T-helper 1 cell treated with Interleukin-12 subunit alpha and Interleukin-12 subunit beta and Interleukin-4 antibody, amounts not matched to agents 30 μg/mL and 1 μg/mL, for 36 hours (primary cell): ENCODE measurements around the gene LRRC9.

Experiments used
- H3K27ac Mint-ChIP-seq: one replicate; pipeline ENCODE4 v1.8.0; 2021; ENCODE audit warnings: mild to moderate bottlenecking, mixed read lengths
- H3K27me3 Mint-ChIP-seq: one replicate; pipeline ENCODE4 v1.8.0; 2021; ENCODE audit warnings: low read depth, mixed read lengths
- H3K36me3 Mint-ChIP-seq: one replicate; pipeline ENCODE4 v1.8.0; 2021; ENCODE audit warnings: low read depth, mixed read lengths
- H3K4me1 Mint-ChIP-seq: one replicate; pipeline ENCODE4 v1.8.0; 2021; ENCODE audit warnings: low read depth, mixed read lengths
- H3K4me3 Mint-ChIP-seq: one replicate; pipeline ENCODE4 v1.8.0; 2021; ENCODE audit warnings: mild to moderate bottlenecking, moderate library complexity, mixed read lengths
- H3K9me3 Mint-ChIP-seq: one replicate; pipeline ENCODE4 v1.8.0; 2021; ENCODE audit warnings: mixed read lengths

LRRC9 gene

DNA sequence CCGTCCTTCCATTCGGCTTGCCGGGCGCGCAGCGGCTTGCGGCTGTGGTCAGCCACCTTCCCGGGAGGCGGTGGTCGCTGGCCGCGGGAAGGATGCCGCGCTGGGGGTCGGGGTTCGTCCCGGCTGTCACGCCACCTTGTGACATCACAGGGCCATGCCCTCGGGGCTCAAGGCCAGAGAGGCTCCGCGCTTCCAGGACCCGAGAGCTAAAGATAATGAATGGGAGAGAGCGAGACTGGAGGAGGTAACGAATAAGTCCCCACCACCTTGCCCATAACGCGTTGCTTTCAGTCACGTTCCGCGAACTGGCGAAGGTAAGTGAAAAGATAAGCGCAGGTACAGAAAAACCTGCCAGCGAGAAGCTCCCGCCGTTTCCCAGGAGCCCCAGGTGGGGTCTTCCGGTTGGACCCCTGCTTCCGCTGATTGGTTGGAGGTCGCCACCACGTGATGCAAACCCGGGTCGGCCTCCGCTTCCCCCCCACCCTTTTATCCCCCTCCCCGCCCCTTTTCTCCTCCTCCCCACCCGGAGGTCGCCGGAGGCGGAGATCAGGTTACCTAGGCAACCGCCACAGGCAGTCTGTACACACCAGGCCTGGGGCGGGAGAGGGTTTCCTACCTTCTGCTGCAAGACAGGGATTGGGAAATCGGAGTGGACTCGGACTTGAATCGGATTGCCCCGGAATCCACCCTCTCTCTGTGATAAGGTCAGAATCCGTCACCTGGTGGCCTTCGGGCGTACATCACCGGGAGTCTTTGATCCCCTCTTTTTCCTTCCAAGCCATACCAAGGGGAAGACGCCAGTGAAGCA lies at the start of gene LRRC9:
TSS of gene LRRC9 (plus strand) at position 575 of the 808 bp plus-strand sequence.
- Mint-ChIP-seq H3K27ac (no peak within 1 kb of the TSS), H3K4me3 (peak within 1 kb of the TSS; percentile 49), H3K9me3 (no peaks in the 10 kb centered on the region), H3K27me3 (peaks cover 39% of the 10 kb centered on the region), H3K36me3 (no peaks in the 10 kb centered on the region), H3K4me1 (peaks cover 1% of the 10 kb centered on the region)

DNA sequence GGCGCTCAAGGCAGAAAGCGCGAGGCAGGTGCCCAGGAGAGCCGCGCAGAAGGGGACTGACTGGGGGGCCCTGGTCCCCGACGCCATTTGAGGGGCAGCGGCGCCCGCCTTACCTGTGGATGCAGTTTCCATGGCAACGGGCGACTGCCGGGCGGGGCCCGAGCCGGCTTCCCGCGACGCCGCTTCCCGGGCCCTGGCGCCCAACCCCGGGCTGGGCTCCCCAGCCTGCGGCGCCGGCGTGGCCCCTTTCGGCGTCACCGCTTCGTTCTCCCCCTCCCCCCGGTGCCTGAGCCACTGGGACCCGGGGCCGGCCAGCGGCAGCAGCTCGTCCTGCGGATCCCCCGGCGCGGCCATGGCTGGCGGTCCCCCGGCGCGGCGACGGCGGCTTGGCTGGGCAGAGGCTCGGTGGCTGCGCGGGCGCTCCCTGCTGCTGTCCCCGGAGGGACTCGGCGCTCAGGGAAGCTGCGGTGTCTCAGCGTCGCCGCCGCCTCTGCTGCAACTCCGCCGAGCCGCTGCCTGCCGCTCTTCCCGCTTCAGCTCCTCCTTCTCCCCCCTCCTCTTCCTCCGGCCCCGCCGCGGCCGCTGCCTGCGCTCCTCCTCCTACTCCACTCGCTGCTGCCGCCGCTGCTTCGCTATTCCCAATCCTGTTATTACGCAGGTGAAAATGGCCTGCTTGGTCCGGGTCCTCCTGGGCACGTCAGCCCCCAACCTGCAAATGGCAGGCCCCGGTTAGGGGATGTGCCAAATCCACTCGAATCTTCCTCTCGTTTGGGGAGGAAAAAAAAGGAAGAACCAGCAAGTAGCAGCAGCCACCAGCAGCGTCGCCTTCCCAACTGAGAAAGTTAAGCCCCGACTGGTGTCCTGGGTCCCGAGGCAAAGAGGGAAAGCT lies 49.4 kb upstream of the LRRC9 start, which contains the start of gene RTN1:
TSS of gene RTN1 (minus strand) at position 500 of the 889 bp plus-strand sequence. CDS start at position 354, 146 bp downstream.
- Mint-ChIP-seq H3K9me3 (no peaks in the 10 kb centered on the region), H3K36me3 (peaks cover 3% of the 10 kb centered on the region), H3K4me3 (peak within 1 kb of the TSS; percentile 87), H3K27me3 (peaks cover 64% of the 10 kb centered on the region), H3K27ac (no peak within 1 kb of the TSS), H3K4me1 (peaks cover 6% of the 10 kb centered on the region)

DNA sequence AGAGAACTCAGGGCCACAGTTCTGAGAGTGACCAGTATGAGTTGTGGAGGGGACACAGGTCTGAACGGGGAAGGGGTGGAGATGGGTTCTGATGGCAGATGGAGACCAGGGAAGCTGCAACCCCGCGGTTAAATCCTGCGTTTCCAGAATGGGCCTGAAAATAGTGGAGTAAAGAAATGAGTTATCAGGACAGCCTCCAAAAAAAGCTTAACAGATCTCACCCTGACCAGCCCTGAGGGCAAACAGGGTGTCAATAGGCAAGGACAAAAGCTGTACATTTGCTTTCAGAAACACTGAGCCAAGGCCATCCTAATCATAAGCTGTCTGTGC lies 48.8 kb upstream of the LRRC9 start:
- Mint-ChIP-seq H3K27ac (no peak overlapping the region), H3K4me1 (peaks cover 6% of the 10 kb centered on the region), H3K27me3 (peaks cover 60% of the 10 kb centered on the region), H3K9me3 (no peaks in the 10 kb centered on the region), H3K36me3 (peaks cover 3% of the 10 kb centered on the region), H3K4me3 (peak overlapping the region; percentile 87)

DNA sequence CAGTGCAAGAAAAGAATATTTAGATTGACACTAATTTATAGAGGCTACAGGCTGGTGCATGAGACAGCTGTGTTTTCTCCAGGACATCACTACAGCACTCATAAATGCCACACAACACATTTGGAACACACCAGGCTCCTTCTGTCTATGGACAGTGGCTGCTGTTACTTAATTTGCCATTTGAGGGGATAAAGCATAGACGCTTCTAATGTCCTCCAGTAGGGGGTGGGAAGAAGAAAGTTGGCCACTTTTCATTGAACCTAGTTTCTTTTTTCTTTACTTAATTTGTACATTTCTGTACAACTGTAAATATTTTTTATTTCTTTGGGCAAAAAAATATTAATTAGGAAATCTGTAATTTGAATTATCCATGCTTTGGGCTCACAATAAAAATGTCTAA lies 37.0 kb upstream of the LRRC9 start:
- H3K9me3 Mint-ChIP-seq, result no peaks in the 10 kb centered on the region
- H3K27ac Mint-ChIP-seq, result no peak overlapping the region
- no peaks in the 10 kb centered on the region for H3K36me3 Mint-ChIP-seq
- no peak overlapping the region for H3K4me3 Mint-ChIP-seq
- H3K4me1 Mint-ChIP-seq, result no peaks in the 10 kb centered on the region
- peaks cover 20% of the 10 kb centered on the region for H3K27me3 Mint-ChIP-seq

DNA sequence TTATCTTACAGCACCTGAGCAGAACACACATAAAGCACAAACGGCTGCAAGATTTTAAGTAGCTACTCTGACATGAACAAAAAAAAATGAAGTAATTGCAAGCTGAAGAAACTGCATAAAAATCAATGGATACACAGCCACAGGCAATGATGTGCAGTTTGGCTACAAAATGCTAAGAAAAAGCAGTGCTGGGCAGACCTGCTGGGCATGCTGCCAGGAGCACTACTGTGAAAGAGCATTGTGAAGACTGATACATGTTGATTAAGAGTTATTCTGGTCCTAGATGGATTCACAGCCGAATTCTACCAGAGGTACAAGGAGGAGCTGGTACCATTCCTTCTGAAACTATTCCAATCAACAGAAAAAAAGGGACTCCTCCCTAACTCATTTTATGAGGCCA lies 29.3 kb upstream of the LRRC9 start:
- Mint-ChIP-seq H3K27me3 (peaks cover 14% of the 10 kb centered on the region), H3K4me1 (no peaks in the 10 kb centered on the region), H3K4me3 (no peak overlapping the region), H3K27ac (no peak overlapping the region), H3K9me3 (no peaks in the 10 kb centered on the region), H3K36me3 (no peaks in the 10 kb centered on the region)

DNA sequence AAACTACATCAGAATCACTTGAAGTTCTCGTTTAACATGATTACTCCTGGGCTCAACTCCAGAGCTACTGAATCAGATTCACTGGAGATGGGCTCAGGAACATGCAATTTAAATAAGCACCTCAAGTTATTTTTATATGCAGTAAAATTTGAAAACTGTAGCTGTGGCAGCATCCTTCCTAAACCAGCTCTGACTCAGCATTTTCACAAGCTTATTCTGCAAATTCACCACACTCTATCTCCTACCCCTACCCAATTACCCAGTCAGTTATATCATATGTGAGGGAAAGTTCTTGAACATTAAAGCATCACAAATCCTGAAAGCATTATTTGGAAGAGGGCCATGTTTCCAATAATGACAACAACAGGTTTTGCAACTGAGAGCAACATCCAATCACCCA lies 24.2 kb upstream of the LRRC9 start:
- H3K27ac Mint-ChIP-seq, result no peak overlapping the region
- H3K4me1 Mint-ChIP-seq, result no peaks in the 10 kb centered on the region
- H3K36me3 Mint-ChIP-seq, result no peaks in the 10 kb centered on the region
- H3K9me3 Mint-ChIP-seq, result no peaks in the 10 kb centered on the region
- no peak overlapping the region for H3K4me3 Mint-ChIP-seq
- peaks cover 11% of the 10 kb centered on the region for H3K27me3 Mint-ChIP-seq

DNA sequence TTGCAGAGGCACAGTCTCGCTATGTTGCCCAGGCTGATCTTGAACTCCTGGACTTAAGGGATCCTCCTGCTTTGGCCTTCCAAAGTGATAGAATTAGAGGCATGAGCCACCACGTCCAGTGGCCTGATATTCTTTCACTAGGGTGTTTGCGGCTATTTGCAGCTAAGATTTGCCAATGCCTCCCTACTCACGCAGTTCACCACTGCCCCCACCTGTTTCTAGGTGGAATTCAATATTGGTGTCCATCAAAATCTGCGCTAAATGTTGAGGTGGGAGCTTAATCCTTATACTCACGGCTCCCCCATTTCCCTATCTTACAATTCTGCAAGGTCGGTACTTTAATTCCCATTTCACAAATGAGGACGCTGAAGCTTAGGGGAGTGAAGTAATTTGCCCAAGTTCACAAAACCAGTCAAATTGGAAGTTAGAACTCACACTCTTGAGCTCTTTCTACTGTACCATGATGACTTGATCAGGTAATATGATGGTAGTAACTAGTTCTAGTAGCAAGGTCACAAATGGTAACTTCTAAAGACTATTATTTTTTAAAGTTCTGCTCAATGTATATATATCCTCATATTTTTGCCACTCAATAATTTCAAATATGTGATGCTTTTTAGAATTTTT lies 22.1 kb upstream of the LRRC9 start:
- no peak overlapping the region for H3K4me3 Mint-ChIP-seq
- no peaks in the 10 kb centered on the region for H3K4me1 Mint-ChIP-seq
- H3K27ac Mint-ChIP-seq, result no peak overlapping the region
- H3K27me3 Mint-ChIP-seq, result peaks cover 11% of the 10 kb centered on the region
- no peaks in the 10 kb centered on the region for H3K9me3 Mint-ChIP-seq
- no peaks in the 10 kb centered on the region for H3K36me3 Mint-ChIP-seq

DNA sequence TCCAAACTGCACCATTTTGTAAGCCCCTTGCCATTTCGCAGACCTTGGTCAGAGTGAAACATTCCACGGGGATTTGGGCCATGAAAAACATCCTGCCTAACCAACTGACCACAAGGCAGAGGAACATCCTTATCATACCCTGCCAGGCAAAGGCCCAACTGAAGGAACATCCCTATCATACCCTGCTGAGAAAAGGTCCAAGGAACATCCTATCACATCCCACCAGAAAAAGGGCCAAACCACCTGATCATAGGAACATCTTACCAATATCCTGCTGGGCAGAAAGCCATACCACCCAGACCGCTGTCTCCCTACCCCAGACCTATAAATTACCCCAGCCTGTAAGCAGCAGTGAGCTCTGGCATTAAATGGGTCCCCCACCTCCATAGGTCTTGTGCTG lies 19.4 kb upstream of the LRRC9 start:
- Mint-ChIP-seq H3K9me3 (no peaks in the 10 kb centered on the region), H3K27me3 (peaks cover 11% of the 10 kb centered on the region), H3K36me3 (no peaks in the 10 kb centered on the region), H3K27ac (no peak overlapping the region), H3K4me3 (no peak overlapping the region), H3K4me1 (no peaks in the 10 kb centered on the region)

DNA sequence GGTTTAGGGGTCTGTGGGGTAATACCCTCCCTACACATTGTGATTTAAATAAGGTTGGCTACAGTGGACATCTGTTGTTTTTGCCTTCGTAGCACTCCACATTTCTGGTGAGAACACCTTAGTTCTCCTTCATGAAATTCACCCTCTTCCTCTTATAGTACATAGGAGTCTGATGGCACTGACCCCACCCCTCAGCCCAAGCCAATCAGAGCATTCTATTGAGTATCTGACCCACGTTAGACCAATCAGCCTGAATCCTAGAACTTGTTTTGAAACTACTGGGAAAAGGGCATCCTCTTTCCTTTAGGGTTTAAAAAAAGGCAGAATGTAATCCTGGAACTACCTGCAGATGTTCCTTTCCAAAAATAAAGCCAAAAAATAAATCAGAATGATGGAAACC lies 15.8 kb upstream of the LRRC9 start:
- H3K27ac Mint-ChIP-seq, result no peak overlapping the region
- H3K36me3 Mint-ChIP-seq, result no peaks in the 10 kb centered on the region
- H3K4me3 Mint-ChIP-seq, result no peak overlapping the region
- H3K9me3 Mint-ChIP-seq, result no peaks in the 10 kb centered on the region
- H3K4me1 Mint-ChIP-seq, result no peaks in the 10 kb centered on the region
- H3K27me3 Mint-ChIP-seq, result no peaks in the 10 kb centered on the region

DNA sequence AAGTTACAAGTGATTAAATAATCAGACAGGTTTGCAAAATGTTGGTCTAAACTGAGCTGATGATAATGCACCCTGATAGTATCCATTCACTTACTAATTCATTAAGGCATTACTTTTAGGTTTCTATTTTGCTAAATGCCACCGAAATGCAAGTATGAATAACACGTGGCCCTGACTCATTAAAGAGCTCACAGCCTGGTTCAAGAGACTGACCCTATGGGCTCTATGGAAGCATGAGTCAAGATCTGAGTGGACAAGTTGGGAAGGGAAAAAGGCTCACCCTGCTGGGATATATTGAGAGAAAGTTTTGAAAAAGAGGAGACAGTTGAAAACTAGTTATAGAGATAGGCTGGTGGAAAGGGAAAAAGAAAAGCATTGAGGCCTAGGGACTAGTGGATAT lies 14.8 kb upstream of the LRRC9 start:
- Mint-ChIP-seq H3K9me3 (no peaks in the 10 kb centered on the region), H3K4me3 (no peak overlapping the region), H3K4me1 (no peaks in the 10 kb centered on the region), H3K36me3 (no peaks in the 10 kb centered on the region), H3K27me3 (no peaks in the 10 kb centered on the region), H3K27ac (no peak overlapping the region)

DNA sequence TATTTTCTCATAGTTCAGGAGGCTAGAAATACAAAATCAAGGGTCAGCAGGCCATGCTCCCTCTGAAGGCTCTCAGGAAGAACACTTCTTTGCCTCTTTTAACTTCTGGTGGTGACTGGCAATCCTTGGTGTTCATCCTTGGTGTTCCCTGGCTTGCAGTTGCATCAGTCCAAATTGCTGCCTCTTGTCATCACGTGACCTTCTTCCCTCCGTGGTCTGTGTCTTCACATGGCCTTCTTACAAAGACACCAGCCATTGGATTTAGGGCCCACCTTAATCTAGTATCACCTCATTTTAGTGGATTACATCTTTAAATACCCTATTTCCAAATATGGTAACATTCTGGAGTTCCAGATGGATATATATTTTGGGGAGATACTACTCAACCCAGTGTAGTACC lies 7.5 kb upstream of the LRRC9 start:
- Mint-ChIP-seq H3K4me1 (no peaks in the 10 kb centered on the region), H3K9me3 (no peaks in the 10 kb centered on the region), H3K36me3 (no peaks in the 10 kb centered on the region), H3K27me3 (peaks cover 4% of the 10 kb centered on the region), H3K27ac (no peak overlapping the region), H3K4me3 (no peak overlapping the region)

DNA sequence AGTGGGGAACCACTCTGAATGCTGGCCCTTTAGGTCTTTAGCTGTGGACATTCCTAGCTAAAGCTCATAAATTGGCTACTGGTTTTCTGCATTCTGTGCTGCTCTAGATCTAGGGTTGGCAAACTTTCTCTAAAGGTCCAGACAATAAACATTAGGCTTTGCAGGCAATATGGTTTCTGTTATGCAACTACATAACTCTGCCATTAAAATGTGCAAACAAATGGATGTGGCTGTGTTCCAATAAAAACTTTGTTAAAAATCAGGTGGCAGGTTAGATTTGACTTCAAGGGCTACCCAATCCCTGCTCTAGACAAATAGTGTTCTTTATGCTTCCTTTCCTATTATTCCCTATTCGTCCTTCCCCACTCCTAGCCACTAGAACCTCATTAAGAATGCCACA lies 6.8 kb upstream of the LRRC9 start:
- Mint-ChIP-seq H3K9me3 (no peaks in the 10 kb centered on the region), H3K27me3 (peaks cover 6% of the 10 kb centered on the region), H3K4me3 (no peak overlapping the region), H3K4me1 (no peaks in the 10 kb centered on the region), H3K27ac (no peak overlapping the region), H3K36me3 (no peaks in the 10 kb centered on the region)

DNA sequence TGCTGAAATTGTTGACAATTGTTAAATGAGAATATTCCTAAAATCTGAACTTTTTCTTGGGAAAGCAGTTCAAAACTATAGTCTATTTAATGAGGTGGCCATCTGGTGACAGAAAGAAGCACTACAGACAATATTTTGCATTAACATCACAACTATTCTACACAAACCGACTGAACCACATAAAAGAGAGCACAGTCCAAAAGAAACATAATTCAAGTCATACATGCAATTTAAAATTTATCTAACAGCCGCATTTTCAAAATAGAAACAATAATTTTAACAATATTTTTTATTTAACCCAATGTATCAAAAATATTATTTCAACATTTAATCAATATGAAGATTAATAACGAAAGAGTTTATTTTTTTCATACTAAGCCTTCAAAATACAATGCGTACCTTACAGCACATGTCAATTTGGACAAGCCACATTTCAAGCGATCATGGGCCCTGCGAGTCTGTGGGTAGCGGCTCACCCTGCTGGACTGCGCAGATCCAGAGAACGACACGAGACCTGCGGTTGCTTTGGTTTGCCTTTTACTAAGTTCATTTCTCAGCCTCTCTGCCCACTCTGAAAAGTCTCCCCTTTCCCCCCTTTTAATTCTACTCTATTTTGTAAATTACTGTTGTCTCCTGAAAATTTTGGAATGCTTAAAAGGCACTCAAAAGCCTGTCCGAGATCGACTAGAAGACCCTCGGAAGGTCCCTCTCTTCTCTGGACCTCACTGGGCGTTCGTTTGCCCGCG lies 947 bp upstream of the LRRC9 start:
- no peak overlapping the region for H3K27ac Mint-ChIP-seq
- peaks cover 39% of the 10 kb centered on the region for H3K27me3 Mint-ChIP-seq
- H3K36me3 Mint-ChIP-seq, result no peaks in the 10 kb centered on the region
- peak overlapping the region; percentile 49 for H3K4me3 Mint-ChIP-seq
- no peaks in the 10 kb centered on the region for H3K9me3 Mint-ChIP-seq
- H3K4me1 Mint-ChIP-seq, result peaks cover 1% of the 10 kb centered on the region

DNA sequence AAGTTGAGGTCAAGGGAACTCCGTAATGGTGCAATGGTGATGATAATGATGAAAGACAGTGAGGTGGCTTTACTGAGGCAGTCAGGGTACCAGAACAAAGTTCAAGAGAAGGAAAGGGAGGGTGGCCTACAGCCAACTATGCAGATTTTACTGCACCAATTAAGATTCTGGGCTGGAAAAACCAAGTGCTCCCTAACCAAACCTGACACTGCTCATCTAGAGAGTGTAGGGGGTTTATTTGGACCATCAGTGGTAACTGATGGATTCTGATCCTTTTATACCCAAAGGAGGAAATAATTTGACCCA lies 387 bp downstream of the LRRC9 start:
- Mint-ChIP-seq H3K36me3 (no peaks in the 10 kb centered on the region), H3K27ac (no peak overlapping the region), H3K4me1 (peaks cover 1% of the 10 kb centered on the region), H3K9me3 (no peaks in the 10 kb centered on the region), H3K4me3 (no peak overlapping the region), H3K27me3 (peaks cover 39% of the 10 kb centered on the region)
